GM21515 (cell line): ENCODE measurements around the gene DDX1.

Source experiments
- ATAC-seq: cut with Tn5 transposase; IDR thresholded peaks from one replicate; pipeline ENCODE4 v1.9.1; 2021; ENCODE audit not compliant: unreplicated experiment

The DDX1 gene

GRCh38 chr2:15561574-15562344 lies 29.9 kb upstream of the DDX1 start:
- peak; percentile 11 for ATAC-seq

- ATAC-seq: no peak
Observed at GRCh38 chr2:15562354-15563031, 29.2 kb upstream of the DDX1 start.

GRCh38 chr2:15563227-15564100 lies 28.2 kb upstream of the DDX1 start:
- no peak for ATAC-seq

GRCh38 chr2:15565392-15565791 lies 26.3 kb upstream of the DDX1 start:
- ATAC-seq: no peak

- ATAC-seq: no peak
Observed at GRCh38 chr2:15565994-15566671, 25.5 kb upstream of the DDX1 start.

- ATAC-seq: no peak
Observed at GRCh38 chr2:15566912-15567311, 24.8 kb upstream of the DDX1 start.

- no peak for ATAC-seq
Observed at GRCh38 chr2:15568874-15569273, 22.8 kb upstream of the DDX1 start.

GRCh38 chr2:15570104-15570503 lies 21.6 kb upstream of the DDX1 start:
- ATAC-seq: no peak

- no peak for ATAC-seq
Observed at GRCh38 chr2:15571729-15572128, 19.9 kb upstream of the DDX1 start.

- ATAC-seq: peak; percentile 95
Observed at GRCh38 chr2:15577071-15577735, 14.5 kb upstream of the DDX1 start.

GRCh38 chr2:15579641-15580040 lies 12.0 kb upstream of the DDX1 start:
- ATAC-seq: no peak

- no peak for ATAC-seq
Observed at GRCh38 chr2:15580451-15580850, 11.2 kb upstream of the DDX1 start.

GRCh38 chr2:15582710-15583357 lies 8.8 kb upstream of the DDX1 start:
- ATAC-seq: no peak

- ATAC-seq: no peak
Observed at GRCh38 chr2:15583826-15584225, 7.8 kb upstream of the DDX1 start.

- ATAC-seq: no peak
Observed at GRCh38 chr2:15584316-15584715, 7.4 kb upstream of the DDX1 start.

GRCh38 chr2:15584767-15585469 lies 6.8 kb upstream of the DDX1 start:
- ATAC-seq: no peak

GRCh38 chr2:15588329-15588919 lies 3.2 kb upstream of the DDX1 start:
- ATAC-seq: no peak

GRCh38 chr2:15591373-15591691 lies 336 bp upstream of the DDX1 start:
- no peak for ATAC-seq

GRCh38 chr2:15593327-15593705 lies 1.6 kb downstream of the DDX1 start:
- no peak for ATAC-seq
